Natural killer cell (primary cell): ENCODE results near the gene CYP4B1. TPM values are rescaled to one million over a fixed set of nuclear protein-coding genes. Genes with fewer than 3 reads are reported as not detected.

ENCODE experiments used
- ATAC-seq, 3 donors: fragments of 150-1000 bp in 2 of 3; fragments of 200-7000 bp in 1 of 3; cut with Tn5 transposase; 1 replicate in 1 of 3; 2 replicates in 2 of 3; pipeline ENCODE4 v1.10.0; 2021; ENCODE audit warnings: mild to moderate bottlenecking in 2 of 3, moderate library complexity in 2 of 3
- DNase-seq, 2 donors: peaks; one replicate each; pipeline versions ENCODE4 v3.0.0 to v3.0.0-alpha.2; 2013 to 2021; ENCODE audit warnings: mixed read lengths in 1 of 2
- H3K27ac ChIP-seq: one replicate; pipeline ENCODE4 v1.5.1; 2013; ENCODE audit warnings: mild to moderate bottlenecking, low read length
- H3K27me3 ChIP-seq: one replicate; pipeline ENCODE4 v1.6.1; 2013; ENCODE audit warnings: low read length; ENCODE audit not compliant: control insufficient read depth, insufficient read depth
- H3K36me3 ChIP-seq: one replicate; pipeline ENCODE4 v1.6.1; 2013; ENCODE audit warnings: low read length; ENCODE audit not compliant: control insufficient read depth, insufficient read depth
- H3K4me1 ChIP-seq: one replicate; pipeline ENCODE4 v1.6.1; 2013; ENCODE audit warnings: low read length; ENCODE audit not compliant: control insufficient read depth, insufficient read depth
- H3K4me3 ChIP-seq: one replicate; pipeline ENCODE4 v1.5.1; 2013; ENCODE audit warnings: low read length
- H3K9me3 ChIP-seq: one replicate; pipeline ENCODE4 v1.6.1; 2013; ENCODE audit warnings: low read length; ENCODE audit not compliant: control insufficient read depth, insufficient read depth
- H3K27ac Mint-ChIP-seq, 2 donors: one replicate each; pipeline ENCODE4 v1.8.0; 2022; ENCODE audit warnings: mild to moderate bottlenecking in 2 of 2, mixed read lengths in 2 of 2, moderate library complexity in 1 of 2
- H3K27me3 Mint-ChIP-seq, 2 donors: one replicate each; pipeline ENCODE4 v1.8.0; 2022; ENCODE audit warnings: low read depth in 2 of 2, mixed read lengths in 2 of 2
- H3K36me3 Mint-ChIP-seq: one replicate; pipeline ENCODE4 v1.8.0; 2022; ENCODE audit warnings: mixed read lengths
- H3K4me1 Mint-ChIP-seq, 2 donors: one replicate each; pipeline ENCODE4 v1.8.0; 2022; ENCODE audit warnings: mixed read lengths in 2 of 2
- H3K4me3 Mint-ChIP-seq: one replicate; pipeline ENCODE4 v1.8.0; 2022; ENCODE audit warnings: mild to moderate bottlenecking, moderate library complexity, mixed read lengths
- H3K9me3 Mint-ChIP-seq, 2 donors: one replicate each; pipeline ENCODE4 v1.8.0; 2022; ENCODE audit warnings: mixed read lengths in 2 of 2
- CTCF ChIP-seq: fragments of 200-600 bp; IDR thresholded peaks from one replicate; pipeline ENCODE4 v1.8.0; 2022; ENCODE audit warnings: antibody characterized with exemption
- WGBS: methylation state at CpG from one replicate; pipeline ENCODE4 v1.1.7; 2013; ENCODE audit warnings: missing lambda C conversion rate; ENCODE audit not compliant: insufficient coverage; 5-methylcytosine and 5-hydroxymethylcytosine counted together
- intact Hi-C: fragments of 100-400 bp; cut with micrococcal nuclease; formaldehyde crosslinking; loops from one replicate; pipeline ENCODE4 v1.14.2; 2022
- total RNA-seq, 4 donors: library from RNA; stranded (reverse); fragments of 120-200 nt in 1 of 4; gene quantifications; one replicate each; pipeline versions ENCODE4 v1.2.3 to v1.2.4, GENCODE V29; 2013 to 2022

The CYP4B1 gene
- total RNA-seq, 3 donors from 2014 or later (not counting 1 experiment from before 2014, with no cell fraction given), result not detected

GRCh38 chr1:46812996-46813857 is 14.4 kb downstream of the CYP4B1 start:
- Histone ChIP-seq H3K27ac (no peak overlapping the region), H3K4me1 (no peaks in the 10 kb centered on the region), H3K4me3 (no peak overlapping the region), H3K27me3 (no peaks in the 10 kb centered on the region), H3K9me3 (no peaks in the 10 kb centered on the region), H3K36me3 (no peaks in the 10 kb centered on the region)
- Mint-ChIP-seq H3K27me3 (no peaks in the 10 kb centered on the region), H3K4me3 (no peak overlapping the region), H3K9me3 (no peaks in the 10 kb centered on the region), H3K4me1 (no peaks in the 10 kb centered on the region), H3K36me3 (no peaks in the 10 kb centered on the region), H3K27ac (no peak overlapping the region)
- intact Hi-C loops, result no loop called here
- no peak for DNase-seq
- 88% methylated on average over 11 of the region's 11 CpGs for WGBS
- no peak for ATAC-seq
- TF ChIP-seq CTCF, result no peak

- Mint-ChIP-seq H3K9me3 (no peaks in the 10 kb centered on the region), H3K4me3 (no peak overlapping the region), H3K27ac (no peak overlapping the region), H3K36me3 (no peaks in the 10 kb centered on the region), H3K4me1 (no peaks in the 10 kb centered on the region), H3K27me3 (no peaks in the 10 kb centered on the region)
- H3K36me3 ChIP-seq, result no peaks in the 10 kb centered on the region
- no peak for TF ChIP-seq CTCF
- H3K4me3 ChIP-seq, result no peak overlapping the region
- no peak for DNase-seq
- intact Hi-C loops, result no loop called here
- no peaks in the 10 kb centered on the region for H3K9me3 ChIP-seq
- no peak overlapping the region for H3K27ac ChIP-seq
- 92% methylated on average over 9 of the region's 9 CpGs for WGBS
- no peaks in the 10 kb centered on the region for H3K27me3 ChIP-seq
- no peaks in the 10 kb centered on the region for H3K4me1 ChIP-seq
- no peak for ATAC-seq
These were observed 15.1 kb downstream of the CYP4B1 start for GRCh38 chr1:46813858-46814396.

GRCh38 chr1:46815133-46815532 is 16.3 kb downstream of the CYP4B1 start:
- intact Hi-C loops, result no loop called here
- no peaks in the 10 kb centered on the region for H3K36me3 ChIP-seq
- DNase-seq, result no peak
- no peaks in the 10 kb centered on the region for H3K27me3 ChIP-seq
- Mint-ChIP-seq H3K36me3 (no peaks in the 10 kb centered on the region), H3K27ac (no peak overlapping the region), H3K4me1 (peaks cover 2 to 3% of the 10 kb centered on the region in 2 donors), H3K9me3 (no peaks in the 10 kb centered on the region), H3K27me3 (no peaks in the 10 kb centered on the region), H3K4me3 (no peak overlapping the region)
- WGBS, result 87% methylated on average over 6 of the region's 6 CpGs
- peaks cover 5% of the 10 kb centered on the region for H3K4me1 ChIP-seq
- no peak for ATAC-seq
- H3K4me3 ChIP-seq, result no peak overlapping the region
- no peak for TF ChIP-seq CTCF
- no peaks in the 10 kb centered on the region for H3K9me3 ChIP-seq
- no peak overlapping the region for H3K27ac ChIP-seq
